Fibroblast of the aortic adventitia (primary cell): ENCODE measurements around the gene AGO3. TPM values are rescaled to one million over a fixed set of nuclear protein-coding genes. Genes with fewer than 3 reads are reported as not detected.
A peak's percentile ranks its signal among the peaks of the same experiment; 100 is the strongest.
"Not testable (repeated sequence)": the region's sequence is repeated elsewhere in the genome, so short reads cannot be mapped to it uniquely, and the experiment has no call there.

Experiments
- DNase-seq: peaks from one replicate; pipeline ENCODE4 v3.0.0-alpha.2; 2010; ENCODE audit warnings: low read depth
- H3K4me3 ChIP-seq: 2 replicates; pipeline ENCODE4 v1.5.1; 2011; ENCODE audit warnings: low read depth, mild to moderate bottlenecking, control low read depth, low read length, moderate library complexity
- CTCF ChIP-seq: IDR thresholded peaks from 2 replicates; pipeline ENCODE4 v1.5.1; 2011; ENCODE audit warnings: mild to moderate bottlenecking, low read length, control low read depth, inconsistent platforms; ENCODE audit not compliant: insufficient read depth
- total RNA-seq: library from RNA; depleted of rRNA; stranded (reverse); fragments of >200 nt; gene quantifications from 2 replicates; pipeline ENCODE4 v1.2.3, GENCODE V29; 2012; ENCODE audit warnings: low replicate concordance

AGO3 gene
- total RNA-seq, 1 donor, result 17.5 TPM

- H3K4me3 ChIP-seq, result no peak overlapping the region
- DNase-seq, result no peak
- no peak for TF ChIP-seq CTCF
These were observed 44.8 kb upstream of the AGO3 start for GRCh38 chr1:35885961-35886558.

GRCh38 chr1:35886577-35887431 is 44.1 kb upstream of the AGO3 start:
- no peak for TF ChIP-seq CTCF
- DNase-seq, result no peak
- H3K4me3 ChIP-seq, result no peak overlapping the region

GRCh38 chr1:35887508-35887907 is 43.4 kb upstream of the AGO3 start:
- DNase-seq, result no peak
- no peak overlapping the region for H3K4me3 ChIP-seq
- no peak for TF ChIP-seq CTCF

DNA sequence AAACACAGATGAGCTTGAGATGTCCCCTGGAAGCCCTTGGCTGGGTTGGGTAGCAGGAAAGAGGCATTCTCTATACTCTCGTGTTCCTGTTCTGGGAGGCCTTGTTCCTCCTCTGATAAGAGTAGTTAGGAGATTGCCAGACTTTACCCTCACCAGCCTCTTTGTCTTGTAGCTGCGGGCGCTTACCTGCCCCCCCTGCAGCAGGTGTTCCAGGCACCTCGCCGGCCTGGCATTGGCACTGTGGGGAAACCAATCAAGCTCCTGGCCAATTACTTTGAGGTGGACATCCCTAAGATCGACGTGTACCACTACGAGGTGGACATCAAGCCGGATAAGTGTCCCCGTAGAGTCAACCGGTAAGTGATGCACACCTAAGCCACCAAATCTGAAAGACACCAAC is 42.6 kb upstream of the AGO3 start:
- TF ChIP-seq CTCF, result no peak
- no peak overlapping the region for H3K4me3 ChIP-seq
- no peak for DNase-seq

DNA sequence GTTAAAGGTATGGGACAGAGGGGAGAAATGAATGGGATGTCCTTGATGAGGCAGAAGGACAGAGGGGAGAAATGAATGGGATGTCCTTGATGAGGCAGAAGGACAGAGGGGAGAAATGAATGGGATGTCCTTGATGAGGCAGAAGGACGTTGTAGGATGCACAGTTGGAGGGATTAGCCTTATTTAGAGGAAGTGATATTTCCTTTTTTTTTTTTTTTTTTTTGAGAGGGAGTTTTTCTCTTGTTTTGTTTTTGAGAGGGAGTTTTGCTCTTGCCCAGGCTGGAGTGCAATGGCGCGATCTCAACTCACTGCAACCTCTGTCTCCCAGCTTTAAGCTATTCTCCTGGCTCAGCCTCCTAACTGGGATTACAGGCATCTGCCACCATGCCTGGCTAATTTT is 41.9 kb upstream of the AGO3 start:
- not testable (repeated sequence) for H3K4me3 ChIP-seq, DNase-seq

GRCh38 chr1:35893051-35893879 is 37.6 kb upstream of the AGO3 start:
- no peak overlapping the region for H3K4me3 ChIP-seq
- no peak for TF ChIP-seq CTCF
- DNase-seq, result no peak

- DNase-seq, result peak; percentile 21
- H3K4me3 ChIP-seq, result no peak overlapping the region
- no peak for TF ChIP-seq CTCF
These were observed 36.7 kb upstream of the AGO3 start for GRCh38 chr1:35894183-35894582.
